CD4-positive, alpha-beta T cell (primary cell): Measurements from ENCODE around the gene ABCA9. TPM values are rescaled to one million over a fixed set of nuclear protein-coding genes. Genes with fewer than 3 reads are reported as not detected.

Experiments
- ATAC-seq: fragments of 200-7000 bp; cut with Tn5 transposase; one replicate; pipeline ENCODE4 v1.10.0; 2022; ENCODE audit warnings: mild to moderate bottlenecking; ENCODE audit not compliant: poor library complexity
- CTCF ChIA-PET: fragments of 350-600 bp; sonication (Branson Sonifier 250); formaldehyde crosslinking; loops from one replicate; lab custom pipeline; 2021; ENCODE audit warnings: antibody characterized with exemption, inconsistent platforms; lab: Charles Lee
- POLR2A ChIA-PET: fragments of 350-600 bp; sonication (Branson Sonifier 250); formaldehyde crosslinking; loops from one replicate; lab custom pipeline; 2021; ENCODE audit warnings: antibody characterized with exemption, inconsistent platforms; lab: Charles Lee
- DNase-seq, 14 experiments: peaks; one replicate each; pipeline ENCODE4 v3.0.0-alpha.2; 2013 to 2020; ENCODE audit warnings: mixed read lengths in 2 of 14
- H3K27ac ChIP-seq, 2 donors: one replicate each; pipeline versions ENCODE4 v1.5.1 to v1.7.0; 2013; ENCODE audit warnings: low read length in 2 of 2, low read depth in 1 of 2, mild to moderate bottlenecking in 1 of 2
- H3K27me3 ChIP-seq, 2 experiments: 1 replicate in 1 of 2; 2 replicates in 1 of 2; pipeline versions ENCODE4 v1.6.1 to v1.7.0; 2013; ENCODE audit warnings: low read length in 2 of 2, control low read depth in 1 of 2, mild to moderate bottlenecking in 1 of 2, moderate library complexity in 1 of 2; ENCODE audit not compliant: insufficient read depth in 2 of 2, control insufficient read depth in 1 of 2
- H3K36me3 ChIP-seq: one replicate; pipeline ENCODE4 v1.6.1; 2013; ENCODE audit warnings: low read length, control low read depth; ENCODE audit not compliant: insufficient read depth
- H3K4me1 ChIP-seq: one replicate; pipeline ENCODE4 v1.6.1; 2013; ENCODE audit warnings: low read length, control low read depth; ENCODE audit not compliant: insufficient read depth
- H3K4me3 ChIP-seq: one replicate; pipeline ENCODE4 v1.5.1; 2013; ENCODE audit warnings: mild to moderate bottlenecking, low read length, moderate library complexity
- H3K9me3 ChIP-seq, 2 experiments: 1 replicate in 1 of 2; 2 replicates in 1 of 2; pipeline versions ENCODE4 v1.6.1 to v1.7.0; 2013; ENCODE audit warnings: low read length in 2 of 2, mild to moderate bottlenecking in 2 of 2, control low read depth in 1 of 2, moderate library complexity in 1 of 2; ENCODE audit not compliant: control insufficient read depth in 1 of 2, insufficient read depth in 1 of 2
- H3K27ac Mint-ChIP-seq: one replicate; pipeline ENCODE4 v1.8.0; 2020; ENCODE audit warnings: mixed read lengths
- H3K27me3 Mint-ChIP-seq: one replicate; pipeline ENCODE4 v1.8.0; 2021; ENCODE audit warnings: mixed read lengths
- H3K36me3 Mint-ChIP-seq: one replicate; pipeline ENCODE4 v1.8.0; 2021; ENCODE audit warnings: low read depth, mixed read lengths
- H3K4me1 Mint-ChIP-seq: one replicate; pipeline ENCODE4 v1.8.0; 2021; ENCODE audit warnings: low read depth, mixed read lengths
- H3K4me3 Mint-ChIP-seq: one replicate; pipeline ENCODE4 v1.8.0; 2020; ENCODE audit warnings: mild to moderate bottlenecking, mixed read lengths
- H3K9me3 Mint-ChIP-seq: one replicate; pipeline ENCODE4 v1.8.0; 2020; ENCODE audit warnings: mixed read lengths
- CTCF ChIP-seq: fragments of 200-600 bp; IDR thresholded peaks from one replicate; pipeline ENCODE4 v1.8.0; 2022; ENCODE audit warnings: antibody characterized with exemption, mild to moderate bottlenecking
- intact Hi-C, 2 experiments: fragments of 100-400 bp; cut with DNase I in 1 of 2; cut with micrococcal nuclease in 1 of 2; formaldehyde crosslinking; loops; one replicate each; pipeline versions ENCODE4 v1.15.1 to v1.9.0; 2023 to 2025; cut with DNase I, micrococcal nuclease
- total RNA-seq, 174 experiments: library from RNA in 2 of 174; stranded (reverse) in 2 of 174; gene quantifications; one replicate each; pipeline ENCODE4 v1.2.3 and lab custom pipeline; 2021 to 2026

The ABCA9 gene
- total RNA-seq, 2 experiments from 2014 or later, result 0.03 TPM

DNA sequence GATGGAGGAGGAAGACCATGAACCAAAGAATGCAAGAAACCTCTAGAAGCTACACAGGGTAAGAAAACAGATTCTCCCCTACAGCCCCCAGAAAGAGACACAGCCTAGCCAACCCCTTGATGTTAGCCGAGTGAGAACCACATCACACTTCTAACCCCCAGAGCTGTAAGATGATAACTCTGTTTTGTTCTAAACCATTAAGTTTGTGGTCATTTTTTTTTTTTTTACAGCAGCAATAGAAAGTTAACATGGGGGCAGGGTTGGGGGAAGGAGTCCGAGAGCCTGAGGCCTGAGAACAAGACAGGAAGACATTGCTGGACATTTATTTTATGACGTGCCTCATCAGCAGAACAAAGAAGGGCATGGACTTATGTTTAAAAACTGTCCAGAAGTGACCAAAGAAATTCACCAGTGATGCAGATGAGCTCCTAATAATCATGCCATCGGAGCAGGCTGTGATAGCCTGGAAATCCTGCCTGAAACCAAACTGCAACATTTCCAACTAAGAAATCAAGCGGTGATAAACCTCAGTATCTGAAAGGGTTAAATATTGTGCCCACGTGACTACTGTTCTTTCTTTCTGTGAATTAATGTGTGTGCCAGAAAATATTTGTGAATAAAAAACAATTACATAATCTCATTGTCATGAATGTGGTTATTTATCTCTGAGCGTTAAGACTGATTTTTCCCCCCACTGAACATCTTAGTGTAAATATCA is 1.1 kb downstream of the ABCA9 start:
- no peaks in the 10 kb centered on the region for H3K9me3 ChIP-seq
- no peak for TF ChIP-seq CTCF
- ChIA-PET CTCF (no interaction called here), POLR2A (no interaction called here)
- H3K27ac Mint-ChIP-seq, result no peak overlapping the region
- intact Hi-C loops, result no loop called here
- ATAC-seq, result no peak
- H3K4me1 Mint-ChIP-seq, result no peaks in the 10 kb centered on the region
- H3K27me3 ChIP-seq, result no peaks in the 10 kb centered on the region
- H3K36me3 Mint-ChIP-seq, result no peaks in the 10 kb centered on the region
- DNase-seq, result no peak
- no peaks in the 10 kb centered on the region for H3K36me3 ChIP-seq
- no peaks in the 10 kb centered on the region for H3K4me1 ChIP-seq
- no peak overlapping the region for H3K4me3 ChIP-seq
- H3K4me3 Mint-ChIP-seq, result no peak overlapping the region
- no peaks in the 10 kb centered on the region for H3K27me3 Mint-ChIP-seq
- peaks cover 12% of the 10 kb centered on the region for H3K9me3 Mint-ChIP-seq
- no peak overlapping the region for H3K27ac ChIP-seq

DNA sequence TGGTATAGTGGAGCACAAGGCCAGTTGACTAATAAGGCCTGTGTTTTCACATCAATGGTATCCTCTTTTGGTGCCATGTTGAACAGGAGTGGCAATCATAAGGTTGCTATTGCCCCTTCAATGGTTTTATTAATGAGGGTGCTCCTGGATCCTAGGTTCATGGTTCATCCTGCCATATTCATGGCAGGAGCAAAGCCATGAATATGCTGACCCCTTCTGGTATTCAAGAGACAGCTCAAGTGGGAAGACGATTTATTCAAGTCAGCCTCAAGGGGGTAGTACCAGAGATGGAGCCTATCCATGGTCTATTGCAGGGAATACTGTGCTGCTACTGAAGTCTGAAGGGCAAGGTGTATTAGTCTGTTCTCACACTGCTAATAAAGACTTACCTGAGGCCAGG is 2.6 kb downstream of the ABCA9 start:
- ChIA-PET CTCF (no interaction called here), POLR2A (no interaction called here)
- no peaks in the 10 kb centered on the region for H3K27me3 Mint-ChIP-seq
- H3K4me1 ChIP-seq, result no peaks in the 10 kb centered on the region
- H3K27ac Mint-ChIP-seq, result no peak overlapping the region
- H3K4me3 ChIP-seq, result no peak overlapping the region
- peaks cover 0 to 3% of the 10 kb centered on the region in 2 experiments for H3K9me3 ChIP-seq
- no peaks in the 10 kb centered on the region for H3K27me3 ChIP-seq
- H3K36me3 Mint-ChIP-seq, result no peaks in the 10 kb centered on the region
- no peak overlapping the region for H3K4me3 Mint-ChIP-seq
- no peaks in the 10 kb centered on the region for H3K36me3 ChIP-seq
- ATAC-seq (no peak), DNase-seq (no peak)
- H3K27ac ChIP-seq, result no peak overlapping the region
- H3K9me3 Mint-ChIP-seq, result peaks cover 17% of the 10 kb centered on the region
- intact Hi-C loops, result no loop called here
- no peak for TF ChIP-seq CTCF
- no peaks in the 10 kb centered on the region for H3K4me1 Mint-ChIP-seq

- Histone ChIP-seq H3K4me1 (no peaks in the 10 kb centered on the region), H3K36me3 (no peaks in the 10 kb centered on the region), H3K4me3 (no peak overlapping the region), H3K27ac (no peak overlapping the region), H3K9me3 (peaks cover 3% of the 10 kb centered on the region in 2 experiments), H3K27me3 (no peaks in the 10 kb centered on the region)
- H3K9me3 Mint-ChIP-seq, result peaks cover 18% of the 10 kb centered on the region
- intact Hi-C loops, result no loop called here
- no peaks in the 10 kb centered on the region for H3K36me3 Mint-ChIP-seq
- ATAC-seq (no peak), DNase-seq (no peak)
- no peak for TF ChIP-seq CTCF
- ChIA-PET POLR2A (no interaction called here), CTCF (no interaction called here)
- no peaks in the 10 kb centered on the region for H3K27me3 Mint-ChIP-seq
- no peak overlapping the region for H3K4me3 Mint-ChIP-seq
- H3K27ac Mint-ChIP-seq, result no peak overlapping the region
- no peaks in the 10 kb centered on the region for H3K4me1 Mint-ChIP-seq
Observed at GRCh38 chr17:69057280-69057679, 3.4 kb downstream of the ABCA9 start.
